CD4-positive, alpha-beta T cell treated with Interleukin-17A for 4 hours (primary cell): ENCODE measurements around the gene TBC1D10B.
A peak's percentile ranks its signal among the peaks of the same experiment; 100 is the strongest.

Experiments
- DNase-seq: peaks from one replicate; pipeline ENCODE4 v3.0.0-alpha.2; 2020; ENCODE audit warnings: mixed read lengths

Gene TBC1D10B, protein sequence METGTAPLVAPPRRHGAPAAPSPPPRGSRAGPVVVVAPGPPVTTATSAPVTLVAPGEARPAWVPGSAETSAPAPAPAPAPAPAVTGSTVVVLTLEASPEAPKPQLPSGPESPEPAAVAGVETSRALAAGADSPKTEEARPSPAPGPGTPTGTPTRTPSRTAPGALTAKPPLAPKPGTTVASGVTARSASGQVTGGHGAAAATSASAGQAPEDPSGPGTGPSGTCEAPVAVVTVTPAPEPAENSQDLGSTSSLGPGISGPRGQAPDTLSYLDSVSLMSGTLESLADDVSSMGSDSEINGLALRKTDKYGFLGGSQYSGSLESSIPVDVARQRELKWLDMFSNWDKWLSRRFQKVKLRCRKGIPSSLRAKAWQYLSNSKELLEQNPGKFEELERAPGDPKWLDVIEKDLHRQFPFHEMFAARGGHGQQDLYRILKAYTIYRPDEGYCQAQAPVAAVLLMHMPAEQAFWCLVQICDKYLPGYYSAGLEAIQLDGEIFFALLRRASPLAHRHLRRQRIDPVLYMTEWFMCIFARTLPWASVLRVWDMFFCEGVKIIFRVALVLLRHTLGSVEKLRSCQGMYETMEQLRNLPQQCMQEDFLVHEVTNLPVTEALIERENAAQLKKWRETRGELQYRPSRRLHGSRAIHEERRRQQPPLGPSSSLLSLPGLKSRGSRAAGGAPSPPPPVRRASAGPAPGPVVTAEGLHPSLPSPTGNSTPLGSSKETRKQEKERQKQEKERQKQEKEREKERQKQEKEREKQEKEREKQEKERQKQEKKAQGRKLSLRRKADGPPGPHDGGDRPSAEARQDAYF

DNA sequence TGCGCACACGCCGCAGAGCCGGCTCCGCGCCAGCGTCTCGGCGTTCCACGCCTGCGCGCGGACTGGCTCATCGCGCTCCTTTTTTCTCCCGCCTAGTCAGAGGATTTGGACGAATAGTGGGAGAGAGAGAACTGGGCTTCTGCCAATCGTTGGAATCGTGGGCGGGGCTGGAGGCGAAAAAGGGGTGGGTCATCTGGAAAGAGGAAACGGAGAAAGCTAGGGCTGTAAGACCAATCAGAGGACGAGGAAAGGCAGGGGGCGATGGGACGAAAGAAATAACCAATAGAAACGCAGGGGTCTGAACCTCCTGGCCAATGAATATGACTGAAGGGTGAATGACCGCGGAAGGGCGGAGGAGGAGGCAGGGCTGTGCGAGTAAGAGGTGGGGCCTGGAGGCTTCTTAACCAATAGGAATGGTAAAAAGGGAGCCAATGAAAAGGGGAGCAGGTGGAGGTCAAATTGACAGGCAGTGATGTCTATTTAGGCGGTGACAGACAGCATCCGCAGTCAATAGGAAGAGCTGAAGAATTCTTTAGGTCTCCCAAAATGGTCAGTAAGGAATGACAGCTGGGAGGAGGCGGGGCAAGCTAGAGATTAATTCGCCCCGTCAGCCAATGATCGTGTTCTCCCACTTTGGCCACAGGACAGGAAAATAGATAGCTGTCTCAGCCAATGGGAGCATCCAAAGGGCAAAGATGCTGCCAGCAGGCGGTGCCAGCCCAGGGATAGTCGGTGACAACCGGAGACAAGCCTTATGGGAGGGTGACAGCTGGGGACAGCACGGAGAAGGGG lies at the start of gene TBC1D10B:
Gene TBC1D10B, minus strand, starts transcription at position 39 of the 792 bp plus-strand sequence. CDS start 311 bp downstream, outside the sequence.
- peak; percentile 98 for DNase-seq

DNA sequence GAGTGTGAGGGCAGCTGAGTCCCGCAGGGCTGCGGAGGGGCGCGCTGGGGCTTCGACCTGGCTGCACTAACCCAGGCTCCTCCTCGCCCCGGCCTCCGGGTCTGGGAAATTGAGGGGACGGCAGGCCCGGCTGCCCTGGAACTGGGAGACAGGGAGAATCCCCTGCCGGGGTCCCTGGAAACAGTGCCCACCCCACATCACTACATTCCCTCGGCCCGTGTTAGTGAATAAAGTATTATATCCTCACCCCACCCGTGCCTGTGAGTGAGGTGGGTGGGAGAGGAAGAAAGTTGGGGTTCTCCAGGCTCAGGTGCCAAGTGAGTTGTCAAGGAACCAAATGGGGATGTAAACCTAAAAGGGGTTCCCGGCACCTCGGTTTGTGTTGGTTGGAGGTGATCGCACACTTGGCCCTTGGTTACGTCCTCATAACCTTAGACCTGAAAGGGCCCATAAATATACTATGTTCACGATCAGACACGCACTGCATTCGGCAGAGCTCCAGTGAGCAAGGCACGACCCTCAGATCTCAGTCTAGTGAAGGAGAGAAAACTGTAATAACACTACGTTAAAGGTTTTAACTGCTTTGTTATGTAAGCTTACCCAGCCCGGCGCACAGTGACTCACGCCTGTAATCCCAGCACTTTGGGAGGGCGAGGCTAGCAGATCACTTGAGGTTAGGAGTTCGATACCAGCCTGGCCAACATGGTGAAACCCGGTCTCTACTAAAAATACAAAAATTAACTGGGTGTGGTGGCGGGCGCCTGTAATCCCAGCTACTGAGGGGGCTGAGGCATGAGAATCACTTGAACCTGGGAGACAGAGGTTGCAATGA lies 48.3 kb upstream of the TBC1D10B start:
- DNase-seq = no peak

DNA sequence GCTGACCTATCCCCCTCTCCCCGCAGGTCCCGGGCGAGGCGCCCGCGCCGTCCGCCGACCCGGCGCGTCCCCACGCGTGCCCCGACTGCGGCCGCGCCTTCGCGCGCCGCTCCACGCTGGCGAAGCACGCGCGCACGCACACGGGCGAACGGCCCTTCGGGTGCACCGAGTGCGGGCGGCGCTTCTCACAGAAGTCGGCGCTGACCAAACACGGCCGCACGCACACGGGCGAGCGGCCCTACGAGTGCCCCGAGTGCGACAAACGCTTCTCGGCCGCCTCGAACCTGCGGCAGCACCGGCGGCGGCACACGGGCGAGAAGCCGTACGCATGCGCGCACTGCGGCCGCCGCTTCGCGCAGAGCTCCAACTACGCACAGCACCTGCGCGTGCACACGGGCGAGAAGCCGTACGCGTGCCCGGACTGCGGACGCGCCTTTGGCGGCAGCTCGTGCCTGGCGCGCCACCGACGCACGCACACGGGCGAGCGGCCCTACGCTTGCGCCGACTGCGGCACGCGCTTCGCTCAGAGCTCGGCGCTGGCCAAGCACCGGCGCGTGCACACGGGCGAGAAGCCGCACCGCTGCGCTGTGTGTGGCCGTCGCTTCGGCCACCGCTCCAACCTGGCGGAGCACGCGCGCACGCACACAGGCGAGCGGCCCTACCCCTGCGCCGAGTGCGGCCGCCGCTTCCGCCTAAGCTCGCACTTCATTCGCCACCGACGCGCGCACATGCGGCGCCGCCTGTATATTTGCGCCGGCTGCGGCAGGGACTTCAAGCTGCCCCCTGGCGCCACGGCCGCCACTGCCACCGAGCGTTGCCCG lies 47.4 kb upstream of the TBC1D10B start:
- peak; percentile 92 for DNase-seq

DNA sequence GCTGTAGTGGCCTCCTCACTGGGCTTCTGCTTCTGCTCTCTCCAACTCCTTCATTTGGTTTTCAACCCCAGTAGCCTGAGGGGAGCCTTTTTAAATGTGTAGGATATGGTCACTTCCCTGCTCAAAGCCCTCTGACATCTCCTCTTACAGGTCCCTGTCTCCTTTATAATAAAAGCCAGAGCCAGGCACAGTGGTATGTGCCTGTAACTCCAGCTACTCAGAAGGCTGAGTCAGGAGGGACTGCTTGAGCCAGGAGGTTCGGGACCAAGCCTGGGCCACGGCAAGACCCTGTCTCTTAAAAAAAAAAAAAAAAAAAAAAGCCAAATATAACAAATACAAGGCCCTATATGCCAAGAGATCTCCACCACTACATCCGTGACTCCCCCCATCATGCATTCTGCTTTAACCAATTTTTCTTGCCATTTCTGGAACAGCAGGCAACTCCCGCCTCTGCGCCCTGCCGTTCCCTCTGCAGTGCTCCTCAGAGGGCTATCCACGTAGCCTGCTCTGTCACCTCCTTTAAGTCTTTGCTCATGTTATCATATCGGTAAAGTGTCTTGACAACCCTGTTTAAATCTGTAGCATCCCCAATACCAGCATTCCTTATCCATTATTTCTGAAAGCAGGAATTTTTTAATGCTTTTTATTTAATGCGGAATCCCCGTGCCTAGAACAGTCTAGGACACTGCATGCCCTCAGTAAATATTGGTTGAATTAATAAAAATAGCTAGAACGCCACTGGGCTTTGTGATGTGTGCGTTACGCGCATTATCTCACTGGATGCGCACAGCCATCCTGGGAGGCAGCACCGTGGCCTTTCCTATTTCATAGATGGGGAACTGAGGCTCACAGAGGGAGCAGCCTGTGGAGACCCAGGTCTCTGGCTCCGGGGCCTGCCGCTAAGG lies 46.6 kb upstream of the TBC1D10B start:
- DNase-seq = no peak

DNA sequence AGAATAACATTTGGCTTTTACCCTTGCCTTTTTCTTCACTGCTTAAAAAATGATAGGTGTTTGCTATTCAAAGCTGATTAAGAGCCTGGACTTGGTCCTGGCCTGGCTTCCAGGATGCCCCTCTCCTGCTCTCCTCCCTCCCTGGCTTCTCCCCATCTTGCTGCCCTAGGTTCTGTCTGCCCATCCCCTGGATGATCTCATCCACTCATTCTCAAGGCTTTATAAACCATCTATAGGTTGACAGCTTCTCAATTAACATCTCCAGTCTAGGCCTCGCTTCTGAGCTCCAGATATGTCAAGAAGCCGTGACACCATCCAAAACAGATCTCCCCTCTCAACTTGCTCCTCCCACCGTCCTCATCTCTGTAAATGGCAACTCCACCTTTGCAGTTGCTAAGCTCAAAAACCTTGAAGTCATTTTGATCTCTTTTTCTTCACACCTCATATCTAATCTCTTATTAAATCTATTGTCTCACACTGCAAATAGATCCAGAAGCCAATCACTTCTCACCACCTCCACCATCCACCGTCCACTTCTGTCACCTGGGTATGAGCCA lies 45.8 kb upstream of the TBC1D10B start:
- no peak for DNase-seq

DNA sequence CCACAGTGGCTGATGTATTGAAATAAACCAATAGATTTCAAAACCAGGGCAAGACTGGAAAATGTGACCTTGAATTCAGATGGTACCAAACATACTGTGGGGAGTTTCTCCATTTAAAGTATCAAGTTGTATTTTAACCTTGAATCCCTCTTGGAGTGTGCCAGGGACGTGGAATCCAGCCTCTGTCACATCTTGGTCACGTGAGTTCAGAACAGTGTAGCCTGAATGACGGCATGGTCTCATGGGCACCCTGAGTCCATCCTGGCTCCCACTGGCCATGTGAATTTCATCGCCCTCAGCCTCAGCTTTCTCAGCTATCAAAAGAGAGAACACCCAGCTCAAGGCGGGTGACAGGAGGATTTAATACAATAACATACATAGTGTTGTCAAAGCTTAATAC lies 43.9 kb upstream of the TBC1D10B start:
- DNase-seq = no peak

DNA sequence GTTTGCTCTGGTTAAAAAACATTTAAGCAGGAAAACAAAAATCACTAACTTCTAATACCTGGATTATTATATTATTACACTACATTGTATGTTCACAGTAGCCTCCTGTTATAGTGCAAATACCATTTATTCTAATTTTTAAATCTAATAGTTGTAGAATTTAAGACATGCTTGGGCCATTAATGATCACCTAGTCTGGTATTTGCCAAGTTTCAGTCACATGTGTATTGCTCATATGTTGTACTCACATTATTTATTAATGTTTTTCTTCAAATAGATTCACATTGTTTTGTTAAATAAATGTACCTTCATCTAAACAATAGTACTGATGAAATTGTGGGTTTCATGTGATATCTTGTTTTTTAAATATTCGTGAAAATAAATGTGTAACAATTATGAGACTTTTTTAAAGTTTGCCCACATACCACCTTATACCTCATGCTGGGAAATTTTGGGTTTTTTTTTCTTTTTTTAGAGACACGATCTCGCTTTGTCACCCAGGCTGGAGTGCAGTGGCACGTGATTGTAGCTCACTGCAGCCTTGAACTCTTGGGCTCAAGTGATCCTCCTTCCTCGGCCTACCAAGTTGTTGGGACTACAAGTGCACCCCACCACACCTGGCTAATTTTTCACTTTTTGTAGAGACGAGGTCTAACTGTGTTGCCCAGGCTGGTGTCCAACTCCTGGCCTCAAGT lies 43.0 kb upstream of the TBC1D10B start:
- no peak for DNase-seq

DNA sequence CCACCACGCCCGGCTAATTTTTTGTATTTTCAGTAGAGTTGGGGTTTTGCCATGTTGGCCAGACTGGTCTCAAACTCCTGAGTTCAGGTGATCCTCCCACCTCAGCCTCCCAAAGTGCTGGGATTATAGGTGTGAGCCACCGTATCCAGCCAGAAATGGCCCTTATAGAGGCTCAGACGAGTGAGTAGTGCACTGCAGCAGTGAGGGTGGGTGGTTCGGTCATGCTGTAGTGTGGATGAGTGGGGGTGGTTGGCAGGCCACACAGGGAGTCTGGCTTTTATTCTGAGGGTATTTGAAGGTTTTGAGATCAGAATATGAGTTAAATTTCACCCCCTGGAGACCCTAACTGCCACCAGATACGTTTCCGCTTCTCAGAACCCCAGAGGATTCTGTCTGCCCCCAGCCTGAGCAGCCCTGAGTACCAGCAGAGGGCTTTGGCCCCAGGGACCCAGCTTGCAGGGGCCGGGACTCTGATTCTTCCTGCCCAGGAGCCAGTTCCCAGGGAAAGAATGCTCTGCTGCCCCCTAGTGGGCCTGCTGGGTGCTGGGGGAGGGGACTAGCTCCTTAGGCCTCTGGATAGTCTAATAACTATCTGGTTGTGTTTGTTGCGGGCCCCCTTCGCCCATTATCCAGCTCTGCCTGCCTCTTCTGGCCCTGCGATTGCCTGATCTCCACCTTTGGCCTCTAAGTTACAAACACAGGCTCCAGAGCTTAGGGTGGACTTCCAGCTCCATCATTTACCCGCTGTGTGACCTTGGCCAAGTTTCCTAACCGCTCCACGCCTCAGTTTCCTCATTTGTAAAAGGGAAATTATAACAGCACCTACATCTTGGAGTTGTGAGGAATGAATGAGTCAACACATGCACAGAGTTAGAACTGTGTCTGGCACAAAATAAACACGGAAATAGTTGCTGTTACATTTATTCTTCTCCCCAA lies 39.1 kb upstream of the TBC1D10B start:
- peak; percentile 97 for DNase-seq

DNA sequence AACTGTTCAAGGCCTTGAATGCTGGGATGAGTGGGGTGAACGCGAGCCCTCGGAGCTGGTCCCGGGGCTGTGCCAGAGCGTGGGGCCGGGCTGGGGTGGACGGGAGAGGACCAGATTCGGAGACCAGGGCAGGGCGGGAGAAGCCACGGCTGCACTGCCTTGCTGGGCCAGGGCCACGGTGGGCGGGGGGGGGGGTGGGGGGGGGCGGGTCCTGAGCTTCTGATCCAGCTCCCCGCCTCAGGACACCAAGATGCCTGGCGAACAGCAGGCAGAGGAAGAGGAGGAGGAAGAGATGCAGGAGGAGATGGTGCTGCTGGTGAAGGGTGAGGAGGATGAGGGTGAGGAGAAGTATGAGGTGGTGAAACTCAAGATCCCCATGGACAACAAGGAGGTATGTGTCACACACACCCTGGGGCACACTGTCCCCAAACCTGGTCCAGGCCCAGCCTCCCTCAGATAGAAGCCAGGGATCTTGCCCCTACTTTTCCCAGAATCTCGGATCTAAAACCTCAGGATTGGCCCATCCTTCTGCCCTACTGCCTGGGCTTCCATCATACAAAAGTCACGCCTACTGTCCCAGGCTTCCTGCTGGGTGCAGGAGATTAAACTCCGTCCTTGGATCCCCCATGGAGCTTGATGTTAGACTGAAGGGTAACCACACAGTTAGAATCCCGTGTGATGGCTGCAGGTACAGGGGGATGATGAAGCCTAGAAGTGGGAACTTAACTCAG lies 37.7 kb upstream of the TBC1D10B start:
- DNase-seq = no peak

DNA sequence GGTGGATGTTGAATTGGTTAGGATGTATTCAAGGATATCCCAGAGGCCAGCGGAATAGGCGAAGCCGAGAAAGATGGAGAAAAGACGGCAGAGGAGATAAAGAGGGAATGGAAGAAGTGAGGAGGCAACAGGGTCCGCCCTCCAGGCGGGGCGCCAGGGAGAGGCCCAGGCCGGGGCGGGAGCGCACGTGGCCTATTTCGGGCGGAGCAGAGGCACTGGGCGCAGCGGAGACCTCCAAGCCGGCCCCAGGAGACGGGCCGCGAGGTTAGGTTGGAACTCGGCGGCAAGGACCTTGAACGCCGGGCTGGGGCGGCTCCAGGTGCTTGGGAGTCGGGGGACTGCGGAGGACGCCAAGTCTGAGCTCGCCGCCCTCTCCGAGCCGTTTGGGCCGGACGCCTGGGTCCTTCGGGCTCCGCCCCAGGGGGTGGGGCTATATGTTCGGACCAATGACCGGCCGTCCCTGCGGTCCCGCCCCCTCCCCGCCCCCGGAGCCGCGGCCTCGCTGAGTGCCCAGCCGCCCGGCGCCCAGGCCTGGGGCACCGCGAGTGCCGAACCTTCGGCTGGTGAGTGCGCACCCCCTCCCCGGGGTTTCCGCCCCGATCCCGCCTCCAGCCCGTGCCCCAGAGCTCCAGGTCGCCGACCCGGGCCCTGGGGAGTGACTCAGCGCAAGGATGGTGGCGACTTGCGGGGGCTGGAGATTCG lies 37.0 kb upstream of the TBC1D10B start, which contains the start of gene ZNF771:
Gene ZNF771, plus strand, starts transcription at position 505 of the 702 bp plus-strand sequence. CDS start 448 bp downstream, outside the sequence.
- DNase-seq = peak; percentile 97

DNA sequence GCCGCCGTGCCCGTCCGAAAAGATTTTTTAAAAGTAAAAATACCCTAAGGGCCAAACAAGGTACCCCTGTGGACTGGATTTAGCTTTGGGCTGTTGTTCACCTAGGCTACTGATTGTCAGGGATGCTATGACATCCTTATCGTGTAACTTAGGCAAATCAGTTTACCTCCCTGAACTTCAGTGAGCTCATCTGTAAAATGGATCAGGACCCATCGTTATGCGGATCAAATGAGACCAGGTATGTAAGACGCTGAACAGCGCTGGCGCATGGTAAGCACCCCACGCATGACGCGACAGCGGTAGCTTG lies 36.5 kb upstream of the TBC1D10B start:
- no peak for DNase-seq

DNA sequence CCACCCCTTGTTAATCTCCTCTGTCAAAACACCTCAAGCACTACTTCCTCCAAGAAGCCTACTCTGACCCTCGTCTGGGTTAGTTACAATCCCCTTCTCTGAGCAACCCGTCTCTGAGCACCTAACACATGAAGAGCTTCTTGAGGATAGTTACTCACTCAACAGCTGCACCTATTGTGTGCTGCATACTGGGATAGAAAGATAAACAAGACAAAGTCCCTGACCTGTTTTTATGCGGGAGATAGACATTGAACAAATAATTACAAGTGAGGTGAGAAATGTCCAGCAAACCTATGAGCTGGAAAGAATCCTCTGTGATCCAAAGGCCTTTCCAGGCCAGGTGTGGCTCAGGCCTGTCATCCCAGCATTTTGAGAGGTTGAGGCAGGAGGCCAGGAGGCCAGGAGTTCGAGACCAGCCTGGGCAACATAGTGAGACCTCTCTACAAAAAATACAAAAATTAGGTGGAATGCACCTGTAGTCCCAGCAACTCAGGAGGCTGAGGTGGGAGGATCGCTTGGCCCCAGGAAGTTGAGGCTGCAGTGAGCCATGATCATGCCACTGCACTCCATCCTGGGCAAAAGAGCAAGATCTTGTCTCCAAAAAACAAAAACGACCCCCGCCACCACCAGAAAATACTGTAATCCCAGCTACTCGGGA lies 31.6 kb upstream of the TBC1D10B start:
- DNase-seq = no peak

DNA sequence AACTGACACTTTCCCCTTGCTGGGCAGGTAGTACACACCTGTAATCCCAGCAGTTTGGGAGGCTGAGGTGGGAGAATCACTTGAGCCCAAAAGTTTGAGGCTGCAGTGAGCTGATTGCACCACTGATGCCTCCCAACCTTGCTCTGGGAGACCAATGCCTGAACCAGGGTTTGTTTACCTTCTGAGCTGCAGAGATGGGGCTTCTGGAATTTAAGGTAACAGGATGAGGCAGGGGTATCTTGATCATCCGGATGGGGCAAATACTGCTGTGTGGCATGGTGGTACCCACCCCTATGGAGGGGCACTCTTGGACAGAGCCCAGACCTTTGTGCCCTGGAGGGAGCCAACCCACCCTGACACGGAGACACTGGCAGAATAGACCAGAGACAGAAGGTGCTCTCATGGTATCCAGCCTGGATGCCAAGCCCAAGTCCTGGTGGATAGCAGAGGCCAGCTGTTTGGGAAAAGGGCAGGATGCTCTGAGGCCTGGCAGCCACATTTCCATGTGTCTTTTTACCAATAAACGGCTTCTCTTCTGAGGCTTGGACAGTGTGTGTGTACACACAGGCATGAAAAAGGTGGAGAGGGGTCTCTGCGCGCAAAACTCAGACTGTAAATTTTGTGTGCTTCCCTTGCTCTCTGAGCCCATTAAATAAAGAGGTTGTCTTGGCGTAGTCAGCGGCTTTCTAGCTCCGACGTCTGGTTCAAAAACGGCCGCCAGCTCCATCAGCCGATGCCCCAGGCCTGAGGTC lies 29.3 kb upstream of the TBC1D10B start:
- DNase-seq = no peak

DNA sequence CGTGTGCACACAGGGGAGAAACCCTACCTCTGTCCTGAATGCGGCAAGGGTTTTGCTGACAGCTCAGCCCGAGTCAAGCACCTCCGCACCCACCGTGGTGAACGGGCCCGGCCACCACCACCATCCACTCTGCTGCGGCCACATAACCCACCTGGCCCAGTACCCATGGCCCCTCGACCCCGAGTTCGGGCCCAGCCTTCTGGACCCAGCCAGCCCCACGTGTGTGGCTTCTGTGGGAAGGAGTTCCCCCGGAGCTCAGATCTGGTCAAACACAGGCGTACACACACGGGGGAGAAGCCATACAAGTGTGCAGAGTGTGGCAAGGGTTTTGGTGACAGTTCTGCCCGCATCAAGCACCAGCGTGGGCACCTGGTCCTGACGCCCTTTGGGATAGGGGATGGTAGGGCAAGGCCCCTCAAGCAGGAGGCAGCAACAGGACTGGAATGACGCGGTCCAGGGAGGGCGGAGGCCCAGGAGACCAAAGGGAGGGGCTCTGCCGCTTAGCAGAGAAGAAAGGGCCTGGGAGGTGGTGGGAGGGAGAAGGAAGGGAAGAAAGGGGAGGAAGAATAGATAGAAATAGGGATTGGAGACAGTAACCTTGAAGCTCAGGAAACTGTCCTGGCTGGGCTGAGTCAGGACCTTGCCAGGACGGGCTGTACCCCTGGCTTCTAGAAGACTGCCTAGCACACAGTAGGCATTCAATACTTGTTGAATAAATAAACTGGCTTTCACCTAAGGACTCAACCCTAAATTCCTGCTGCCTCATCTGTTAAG lies 28.6 kb upstream of the TBC1D10B start:
- DNase-seq = no peak
